Psoas muscle (tissue), 8 donors: ENCODE results near the gene BLOC1S4. TPM values are rescaled to one million over a fixed set of nuclear protein-coding genes. Genes with fewer than 3 reads are reported as not detected.

Experiments used
- ATAC-seq, 4 donors: fragments of 200-7000 bp; cut with Tn5 transposase; one replicate each; pipeline ENCODE4 v1.9.1; 2020; ENCODE audit warnings: moderate library complexity in 3 of 4, mild to moderate bottlenecking in 2 of 4
- DNase-seq, 2 donors: peaks; one replicate each; pipeline ENCODE4 v3.0.0-alpha.2; 2020
- H3K27ac ChIP-seq: fragments of 200-600 bp; one replicate; pipeline ENCODE4 v1.8.0; 2022
- H3K27me3 ChIP-seq, 3 donors: fragments of 200-600 bp in 1 of 3; one replicate each; pipeline versions ENCODE4 v1.6.1 to v1.8.0; 2013 to 2022; ENCODE audit warnings: low read length in 2 of 3, mild to moderate bottlenecking in 2 of 3, moderate library complexity in 1 of 3; ENCODE audit not compliant: insufficient read depth in 3 of 3
- H3K36me3 ChIP-seq, 2 donors: fragments of 200-600 bp in 1 of 2; one replicate each; pipeline versions ENCODE4 v1.6.1 to v1.8.0; 2013 to 2022; ENCODE audit warnings: low read depth in 1 of 2, mild to moderate bottlenecking in 1 of 2, moderate library complexity in 1 of 2; ENCODE audit not compliant: insufficient read depth in 1 of 2
- H3K4me1 ChIP-seq: fragments of 200-600 bp; one replicate; pipeline ENCODE4 v1.8.0; 2022
- H3K4me3 ChIP-seq: fragments of 200-600 bp; one replicate; pipeline ENCODE4 v1.8.0; 2022; ENCODE audit warnings: mild to moderate bottlenecking
- H3K9me3 ChIP-seq: fragments of 200-600 bp; one replicate; pipeline ENCODE4 v1.8.0; 2022
- CTCF ChIP-seq: fragments of 200-600 bp; IDR thresholded peaks from one replicate; pipeline ENCODE4 v1.8.0; 2022; ENCODE audit warnings: antibody characterized with exemption
- WGBS, 3 donors: extraction: QIAGEN DNeasy Blood & Tissue Kit; methylation state at CpG; one replicate each; pipeline versions ENCODE4 v1.1.6 to v1.1.7; 2013; 5-methylcytosine and 5-hydroxymethylcytosine counted together
- intact Hi-C, 2 donors: fragments of 100-400 bp; cut with DNase I; formaldehyde crosslinking; loops; one replicate each; pipeline versions ENCODE4 v1.11.0 to v1.14.2; 2022
- polyA plus RNA-seq, 3 donors: library from polyadenylated mRNA; stranded (reverse); fragments of 200-250 nt; gene quantifications; one replicate each; pipeline ENCODE4 v1.2.3, GENCODE V29; 2013
- total RNA-seq, 4 donors: library from RNA; stranded (reverse); fragmentation: NEBNext Ultra II Directional in 2 of 4; extraction: Animal tissue kit (Norgen Biotek cat#: 25700) in 2 of 4; gene quantifications; one replicate each; pipeline versions ENCODE4 v1.2.1 to v1.2.4, GENCODE V29; 2021 to 2023
- donor health status: healthy with polysubstance abuse.
- donor health status: DM: no; HTN: no; CAD: no; lungs with moderate emphysema.
- donor health status: Bipolar disorder and iron deficiency.
- donor health status: healthy.
- donor health status: DM: yes; HTN: yes; CAD: no.
- donor health status: DM: no; HTN: no; CAD: no.
- donor health status: DM: no; HTN: no; CAD: no.
- donor health status: DM: yes; HTN: yes; CAD: no.

BLOC1S4 gene
- total and polyA plus RNA-seq, 7 donors: 7.6 to 15.0 (median 13.4) TPM

GRCh38 chr4:6702761-6703160, 13.2 kb upstream of the BLOC1S4 start:
- WGBS, 3 donors: 0% methylated on average over 1 of the region's 1 CpG
- TF ChIP-seq CTCF: no peak
- intact Hi-C loops: no loop called here
- H3K9me3 ChIP-seq: no peaks in the 10 kb centered on the region
- no peak overlapping the region for H3K4me3 ChIP-seq
- H3K27me3 ChIP-seq: no peaks in the 10 kb centered on the region
- no peak overlapping the region for H3K27ac ChIP-seq
- DNase-seq (no peak), ATAC-seq (no peak)
- H3K4me1 ChIP-seq: peaks cover 46% of the 10 kb centered on the region
- peaks cover 0 to 35% of the 10 kb centered on the region in 2 donors for H3K36me3 ChIP-seq

DNA sequence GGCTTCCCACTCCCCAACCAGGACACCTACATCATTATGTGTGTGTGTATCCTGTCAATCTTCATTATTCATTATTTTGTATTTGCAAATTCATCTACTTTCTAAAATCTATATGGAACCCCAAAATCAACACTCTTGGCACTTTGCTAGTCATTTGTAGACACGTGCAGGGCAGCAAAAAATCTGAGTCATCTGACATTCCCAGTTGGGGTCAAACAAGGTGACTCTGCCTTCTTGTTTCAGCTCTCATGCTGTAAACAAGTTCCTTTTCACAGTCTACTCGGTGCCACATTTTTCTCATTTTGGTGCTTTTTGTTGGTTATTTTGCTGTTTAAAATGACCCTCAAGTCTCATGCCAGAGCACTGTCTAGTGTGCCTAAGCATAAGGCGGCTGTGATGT, 12.2 kb upstream of the BLOC1S4 start:
- Histone ChIP-seq H3K27ac (peak overlapping the region; percentile 34), H3K36me3 (peaks cover 0 to 37% of the 10 kb centered on the region in 2 donors), H3K9me3 (no peaks in the 10 kb centered on the region), H3K27me3 (no peaks in the 10 kb centered on the region), H3K4me1 (peaks cover 54% of the 10 kb centered on the region), H3K4me3 (peak overlapping the region; percentile 4)
- no peak for DNase-seq
- 34 to 41% (median 34%) methylated on average over 3 of the region's 3 CpGs for WGBS, 3 donors
- TF ChIP-seq CTCF: no peak
- ATAC-seq: peak in 3 of 4 donors; percentile 40 to 70 (median 50)
- intact Hi-C loops: no loop called here

GRCh38 chr4:6705646-6706045, 10.3 kb upstream of the BLOC1S4 start:
- H3K27me3 ChIP-seq: no peaks in the 10 kb centered on the region
- TF ChIP-seq CTCF: no peak
- intact Hi-C loops: no loop called here
- peaks cover 60% of the 10 kb centered on the region for H3K4me1 ChIP-seq
- peaks cover 0 to 23% of the 10 kb centered on the region in 2 donors for H3K36me3 ChIP-seq
- WGBS, 3 donors: 91 to 97% (median 93%) methylated on average over 2 of the region's 2 CpGs
- ATAC-seq (no peak), DNase-seq (no peak)
- H3K27ac ChIP-seq: no peak overlapping the region
- H3K4me3 ChIP-seq: no peak overlapping the region
- H3K9me3 ChIP-seq: no peaks in the 10 kb centered on the region

DNA sequence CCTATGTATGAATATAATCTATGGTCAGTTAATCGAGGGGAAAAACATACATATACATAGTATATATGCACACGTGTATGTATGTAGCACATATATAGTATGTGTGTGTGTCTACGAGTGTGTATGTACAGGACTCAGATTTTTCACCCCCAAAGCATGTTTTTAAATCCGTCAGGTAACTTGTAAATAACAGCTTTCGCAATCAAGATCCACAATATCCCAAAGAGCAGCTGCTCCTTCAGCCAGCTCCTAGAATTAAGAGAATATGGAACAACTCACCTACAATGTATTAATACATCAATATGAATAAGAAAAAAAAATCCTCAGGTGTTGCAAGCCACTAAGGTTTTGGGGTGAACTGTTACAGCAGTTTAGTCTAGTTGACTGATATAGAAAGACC, 9.8 kb upstream of the BLOC1S4 start:
- H3K9me3 ChIP-seq: no peaks in the 10 kb centered on the region
- TF ChIP-seq CTCF: no peak
- 87 to 93% (median 92%) methylated on average over 5 of the region's 5 CpGs for WGBS, 3 donors
- DNase-seq: no peak
- peak overlapping the region; percentile 85 for H3K27ac ChIP-seq
- peaks cover 60% of the 10 kb centered on the region for H3K4me1 ChIP-seq
- no peak for ATAC-seq
- intact Hi-C loops: no loop called here
- no peak overlapping the region for H3K4me3 ChIP-seq
- H3K36me3 ChIP-seq: peaks cover 0 to 22% of the 10 kb centered on the region in 2 donors
- H3K27me3 ChIP-seq: no peaks in the 10 kb centered on the region
